Fibroblast of lung (primary cell): ENCODE data around the gene BMS1. TPM values are rescaled to one million over a fixed set of nuclear protein-coding genes. Genes with fewer than 3 reads are reported as not detected.

Experiments
- DNase-seq, 2 donors: peaks; one replicate each; pipeline versions ENCODE4 v3.0.0 to v3.0.0-alpha.2; 2010; ENCODE audit warnings: low read depth in 2 of 2
- H2AFZ ChIP-seq: 2 replicates; pipeline ENCODE4 v1.5.1; 2012; ENCODE audit warnings: low read length, control low read depth, inconsistent platforms
- H3K27ac ChIP-seq: 2 replicates; pipeline ENCODE4 v1.5.1; 2011; ENCODE audit warnings: low read length, control low read depth; ENCODE audit not compliant: insufficient read depth
- H3K27me3 ChIP-seq: 2 replicates; pipeline ENCODE4 v1.5.1; 2011; ENCODE audit warnings: mild to moderate bottlenecking, low read length; ENCODE audit not compliant: control insufficient read depth, insufficient read depth
- H3K36me3 ChIP-seq: 2 replicates; pipeline ENCODE4 v1.5.1; 2011; ENCODE audit warnings: low read length; ENCODE audit not compliant: control insufficient read depth, insufficient read depth
- H3K4me1 ChIP-seq: 2 replicates; pipeline ENCODE4 v1.5.1; 2011; ENCODE audit warnings: low read length; ENCODE audit not compliant: control insufficient read depth, insufficient read depth; ENCODE audit errors: extremely low read depth
- H3K4me2 ChIP-seq: 2 replicates; pipeline ENCODE4 v1.5.1; 2011; ENCODE audit warnings: low read length, control low read depth; ENCODE audit not compliant: insufficient read depth; ENCODE audit errors: extremely low read depth
- H3K4me3 ChIP-seq, 4 experiments: fragments of 200-600 bp in 1 of 4; sonication (generic) in 1 of 4; replicated peaks in 1 of 4; 2 replicates each; pipeline ENCODE4 v1.5.1; 2011 to 2016; ENCODE audit warnings: low read length in 4 of 4, low read depth in 3 of 4, mild to moderate bottlenecking in 3 of 4, control low read depth in 2 of 4, inconsistent platforms in 1 of 4, mixed read lengths in 1 of 4; ENCODE audit not compliant: insufficient read depth in 1 of 4; ENCODE audit errors: control extremely low read depth in 1 of 4
- H3K79me2 ChIP-seq: 2 replicates; pipeline ENCODE4 v1.5.1; 2012; ENCODE audit warnings: mild to moderate bottlenecking, low read length, inconsistent platforms; ENCODE audit not compliant: control insufficient read depth, insufficient read depth
- H3K9ac ChIP-seq: 2 replicates; pipeline ENCODE4 v1.5.1; 2011; ENCODE audit warnings: mild to moderate bottlenecking, low read length, control low read depth; ENCODE audit not compliant: insufficient read depth
- H3K9me3 ChIP-seq: 2 replicates; pipeline ENCODE4 v1.5.1; 2012; ENCODE audit warnings: low read depth, low read length; ENCODE audit not compliant: control insufficient read depth, insufficient read depth
- H4K20me1 ChIP-seq: 2 replicates; pipeline ENCODE4 v1.5.1; 2011; ENCODE audit warnings: low read length; ENCODE audit not compliant: control insufficient read depth, insufficient read depth; ENCODE audit errors: extremely low read depth
- EZH2 ChIP-seq: IDR thresholded peaks from 2 replicates; pipeline ENCODE4 v1.5.1; 2012; ENCODE audit warnings: low read length, control low read depth, mild to moderate bottlenecking; ENCODE audit errors: missing control alignments
- polyA plus RNA-seq, 2 donors: library from polyadenylated mRNA; depleted of rRNA in 1 of 2; stranded (reverse) in 1 of 2; unstranded in 1 of 2; fragments of >200 nt; gene quantifications; 2 replicates each; pipeline ENCODE4 v1.2.1, GENCODE V29; 2011 to 2012; ENCODE audit warnings: missing spikeins in 1 of 2
- total RNA-seq: library from RNA; depleted of rRNA; stranded (reverse); fragments of >200 nt; gene quantifications from 2 replicates; pipeline ENCODE4 v1.2.1, GENCODE V29; 2014
- TF ChIP-seq, protein P1 (sequence below), 2 donors: IDR thresholded peaks in 1 of 2; conservative IDR thresholded peaks in 1 of 2; 1 replicate in 1 of 2; 2 replicates in 1 of 2; pipeline ENCODE4 v1.5.1; 2011 to 2012; ENCODE audit warnings: low read length in 2 of 2, control low read depth in 1 of 2, inconsistent platforms in 1 of 2, low read depth in 1 of 2, mild to moderate bottlenecking in 1 of 2

The BMS1 gene
- total and polyA plus RNA-seq, 2 donors (not counting 1 experiment from before 2014, with no cell fraction given) = 6.4 to 13.9 TPM

DNA sequence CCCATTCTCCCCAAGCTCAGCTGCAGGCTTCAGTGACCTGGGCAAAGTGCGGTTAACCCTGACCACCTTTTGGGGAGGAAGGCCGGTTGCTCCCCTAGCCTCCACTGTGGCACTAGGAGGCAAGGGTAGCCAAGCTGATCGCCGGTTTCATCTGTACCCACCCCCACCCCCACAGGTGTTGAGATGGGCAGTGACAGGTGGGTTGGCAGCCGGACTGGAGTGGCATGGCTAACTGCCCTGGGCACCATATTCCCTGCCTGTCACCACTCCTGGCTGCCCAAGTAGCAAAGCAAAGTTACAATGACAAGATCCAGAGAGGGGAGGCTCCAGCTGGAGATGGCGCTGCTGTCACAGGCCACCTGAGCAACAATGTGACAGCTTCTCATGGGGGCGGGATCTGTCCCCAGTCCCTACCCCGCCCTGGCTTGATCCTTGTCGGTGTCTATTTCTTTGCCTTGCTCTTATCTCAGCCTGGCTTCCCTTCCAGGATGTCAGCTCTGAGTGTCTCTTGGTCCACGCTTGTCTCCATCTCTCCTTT lies 27.0 kb upstream of the BMS1 start:
- H3K4me2 ChIP-seq = no peak overlapping the region
- H3K9me3 ChIP-seq = no peaks in the 10 kb centered on the region
- no peaks in the 10 kb centered on the region for H4K20me1 ChIP-seq
- no peaks in the 10 kb centered on the region for H3K36me3 ChIP-seq
- H3K27ac ChIP-seq = no peak overlapping the region
- H2AFZ ChIP-seq = no peak overlapping the region
- TF ChIP-seq, protein P1, sequence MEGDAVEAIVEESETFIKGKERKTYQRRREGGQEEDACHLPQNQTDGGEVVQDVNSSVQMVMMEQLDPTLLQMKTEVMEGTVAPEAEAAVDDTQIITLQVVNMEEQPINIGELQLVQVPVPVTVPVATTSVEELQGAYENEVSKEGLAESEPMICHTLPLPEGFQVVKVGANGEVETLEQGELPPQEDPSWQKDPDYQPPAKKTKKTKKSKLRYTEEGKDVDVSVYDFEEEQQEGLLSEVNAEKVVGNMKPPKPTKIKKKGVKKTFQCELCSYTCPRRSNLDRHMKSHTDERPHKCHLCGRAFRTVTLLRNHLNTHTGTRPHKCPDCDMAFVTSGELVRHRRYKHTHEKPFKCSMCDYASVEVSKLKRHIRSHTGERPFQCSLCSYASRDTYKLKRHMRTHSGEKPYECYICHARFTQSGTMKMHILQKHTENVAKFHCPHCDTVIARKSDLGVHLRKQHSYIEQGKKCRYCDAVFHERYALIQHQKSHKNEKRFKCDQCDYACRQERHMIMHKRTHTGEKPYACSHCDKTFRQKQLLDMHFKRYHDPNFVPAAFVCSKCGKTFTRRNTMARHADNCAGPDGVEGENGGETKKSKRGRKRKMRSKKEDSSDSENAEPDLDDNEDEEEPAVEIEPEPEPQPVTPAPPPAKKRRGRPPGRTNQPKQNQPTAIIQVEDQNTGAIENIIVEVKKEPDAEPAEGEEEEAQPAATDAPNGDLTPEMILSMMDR (conservative IDR thresholded peaks at IDR 0.05 in 1 of 2, IDR thresholded peaks at IDR 0.05 in 1 of 2; ENCODE audit: low read depth in 1 of 2, low read length in 2 of 2) = no peak
- TF ChIP-seq EZH2 = no peak
- no peaks in the 10 kb centered on the region for H3K79me2 ChIP-seq
- DNase-seq = no peak
- no peaks in the 10 kb centered on the region for H3K4me1 ChIP-seq
- peaks cover 20% of the 10 kb centered on the region for H3K27me3 ChIP-seq
- no peak overlapping the region for H3K4me3 ChIP-seq
- no peak overlapping the region for H3K9ac ChIP-seq

DNA sequence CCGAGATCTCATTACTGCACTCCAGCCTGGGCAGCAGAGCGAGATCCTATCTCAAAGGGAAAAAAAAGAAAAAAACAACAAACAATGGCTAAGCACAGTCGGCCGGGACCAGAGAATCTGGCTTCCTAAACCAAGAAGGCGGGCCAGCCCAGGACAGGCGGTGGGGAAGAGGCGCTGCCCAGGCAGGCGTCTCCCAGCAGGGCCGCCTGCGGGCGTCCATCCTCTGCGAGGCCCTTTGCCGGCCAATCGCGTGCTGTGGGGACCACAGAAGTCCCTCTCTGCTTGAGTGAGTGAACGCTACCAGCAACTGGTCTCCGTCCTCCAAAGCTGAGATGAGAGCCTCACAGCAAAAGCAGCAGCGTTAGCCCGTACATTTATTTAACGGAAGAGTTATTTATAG lies 14.7 kb upstream of the BMS1 start:
- no peaks in the 10 kb centered on the region for H3K36me3 ChIP-seq
- H3K4me1 ChIP-seq = no peaks in the 10 kb centered on the region
- no peak overlapping the region for H3K4me2 ChIP-seq
- H3K79me2 ChIP-seq = no peaks in the 10 kb centered on the region
- no peaks in the 10 kb centered on the region for H3K9me3 ChIP-seq
- H2AFZ ChIP-seq = no peak overlapping the region
- H4K20me1 ChIP-seq = no peaks in the 10 kb centered on the region
- TF ChIP-seq, protein P1 (conservative IDR thresholded peaks at IDR 0.05 in 1 of 2, IDR thresholded peaks at IDR 0.05 in 1 of 2; ENCODE audit: low read depth in 1 of 2, low read length in 2 of 2) = no peak
- no peak for TF ChIP-seq EZH2
- H3K27me3 ChIP-seq = no peaks in the 10 kb centered on the region
- no peak overlapping the region for H3K9ac ChIP-seq
- no peak overlapping the region for H3K27ac ChIP-seq
- H3K4me3 ChIP-seq = no peak overlapping the region
- DNase-seq = no peak

DNA sequence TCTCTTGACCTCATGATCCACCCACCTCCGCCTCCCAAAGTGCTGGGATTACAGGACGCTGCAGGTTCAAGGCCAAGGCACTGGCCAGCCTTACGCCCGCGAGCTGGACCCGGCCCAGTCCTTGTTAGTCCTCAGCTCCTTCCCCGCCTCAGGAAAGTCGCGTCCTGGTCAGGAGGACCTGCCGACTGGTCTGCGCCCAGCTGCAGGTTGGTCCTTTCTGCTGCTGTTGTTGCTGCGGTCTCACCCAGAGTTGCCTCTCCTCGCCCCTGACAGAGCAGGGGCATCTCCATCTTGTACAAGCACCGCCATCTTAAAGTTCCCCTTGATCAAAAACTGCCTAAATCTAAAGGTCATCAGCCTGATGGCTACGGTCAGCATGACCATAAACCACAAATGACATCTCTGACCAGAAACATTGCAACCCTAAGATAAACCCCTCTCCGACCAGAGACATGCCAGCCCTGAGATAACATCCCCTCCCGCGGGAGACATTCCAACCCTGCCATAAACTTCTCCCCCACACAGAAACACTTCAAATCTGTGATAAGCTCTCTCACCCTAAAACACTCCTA lies 13.9 kb upstream of the BMS1 start:
- TF ChIP-seq EZH2 = no peak
- no peak overlapping the region for H2AFZ ChIP-seq
- no peaks in the 10 kb centered on the region for H3K36me3 ChIP-seq
- H3K9me3 ChIP-seq = no peaks in the 10 kb centered on the region
- H3K79me2 ChIP-seq = no peaks in the 10 kb centered on the region
- no peaks in the 10 kb centered on the region for H4K20me1 ChIP-seq
- H3K4me2 ChIP-seq = no peak overlapping the region
- H3K9ac ChIP-seq = no peak overlapping the region
- H3K4me1 ChIP-seq = no peaks in the 10 kb centered on the region
- H3K27ac ChIP-seq = no peak overlapping the region
- DNase-seq = no peak
- H3K27me3 ChIP-seq = no peaks in the 10 kb centered on the region
- no peak overlapping the region for H3K4me3 ChIP-seq
